IPS-20b (cell line): ENCODE results near the gene PKDREJ.

Experiments
- H3K27ac ChIP-seq: one replicate; pipeline ENCODE4 v1.5.1; 2013; ENCODE audit warnings: low read length
- H3K27me3 ChIP-seq: 2 replicates; pipeline ENCODE4 v1.6.1; 2013; ENCODE audit warnings: mild to moderate bottlenecking, low read length, inconsistent platforms; ENCODE audit not compliant: insufficient read depth
- H3K36me3 ChIP-seq: 2 replicates; pipeline ENCODE4 v1.6.1; 2013; ENCODE audit warnings: low read depth, mild to moderate bottlenecking, inconsistent platforms, low read length, moderate library complexity; ENCODE audit not compliant: insufficient read depth
- H3K4me1 ChIP-seq: 2 replicates; pipeline ENCODE4 v1.6.1; 2013; ENCODE audit warnings: mild to moderate bottlenecking, control low read depth, inconsistent platforms, low read length, moderate library complexity; ENCODE audit not compliant: insufficient read depth
- H3K4me3 ChIP-seq: 2 replicates; pipeline ENCODE4 v1.5.1; 2013; ENCODE audit warnings: mild to moderate bottlenecking, low read length, inconsistent platforms
- H3K9ac ChIP-seq: 2 replicates; pipeline ENCODE4 v1.6.1; 2013; ENCODE audit warnings: low read depth, mild to moderate bottlenecking, inconsistent platforms, low read length, moderate library complexity
- H3K9me3 ChIP-seq: 2 replicates; pipeline ENCODE4 v1.6.1; 2013; ENCODE audit warnings: mild to moderate bottlenecking, low read depth, low read length, inconsistent platforms; ENCODE audit not compliant: insufficient read depth

Gene PKDREJ

GRCh38 chr22:46225631-46226030 is 37.5 kb downstream of the PKDREJ start:
- Histone ChIP-seq H3K9me3 (no peaks in the 10 kb centered on the region), H3K27ac (no peak overlapping the region), H3K9ac (no peak overlapping the region), H3K4me1 (no peaks in the 10 kb centered on the region), H3K27me3 (no peaks in the 10 kb centered on the region), H3K36me3 (no peaks in the 10 kb centered on the region), H3K4me3 (no peak overlapping the region)

GRCh38 chr22:46224898-46225290 is 38.2 kb downstream of the PKDREJ start:
- no peaks in the 10 kb centered on the region for H3K4me1 ChIP-seq
- 0 out of 2 replicates have a peak, but pooled peaks cover under 1% of the 10 kb centered on the region for H3K36me3 ChIP-seq
- no peak overlapping the region for H3K27ac ChIP-seq
- no peaks in the 10 kb centered on the region for H3K27me3 ChIP-seq
- no peak overlapping the region for H3K9ac ChIP-seq
- no peaks in the 10 kb centered on the region for H3K9me3 ChIP-seq
- H3K4me3 ChIP-seq: no peak overlapping the region

- H3K27me3 ChIP-seq: no peaks in the 10 kb centered on the region
- no peaks in the 10 kb centered on the region for H3K9me3 ChIP-seq
- H3K9ac ChIP-seq: no peak overlapping the region
- no peaks in the 10 kb centered on the region for H3K4me1 ChIP-seq
- peaks cover 7% of the 10 kb centered on the region; the same call in 1 of the 2 replicates for H3K36me3 ChIP-seq
- H3K4me3 ChIP-seq: no peak overlapping the region
- H3K27ac ChIP-seq: no peak overlapping the region
These were observed 38.9 kb downstream of the PKDREJ start for GRCh38 chr22:46224044-46224897.

GRCh38 chr22:46220921-46221320 is 42.2 kb downstream of the PKDREJ start:
- H3K27ac ChIP-seq: no peak overlapping the region
- no peak overlapping the region for H3K9ac ChIP-seq
- no peaks in the 10 kb centered on the region for H3K9me3 ChIP-seq
- no peak overlapping the region for H3K4me3 ChIP-seq
- no peaks in the 10 kb centered on the region for H3K4me1 ChIP-seq
- no peaks in the 10 kb centered on the region for H3K27me3 ChIP-seq
- peaks cover 7% of the 10 kb centered on the region; the same call in 1 of the 2 replicates for H3K36me3 ChIP-seq

GRCh38 chr22:46219636-46220035 is 43.5 kb downstream of the PKDREJ start:
- Histone ChIP-seq H3K27me3 (no peaks in the 10 kb centered on the region), H3K4me1 (no peaks in the 10 kb centered on the region), H3K36me3 (peaks cover 7% of the 10 kb centered on the region; the same call in 1 of the 2 replicates), H3K4me3 (no peak overlapping the region), H3K9ac (no peak overlapping the region), H3K27ac (no peak overlapping the region), H3K9me3 (no peaks in the 10 kb centered on the region)

GRCh38 chr22:46214616-46215015 is 48.5 kb downstream of the PKDREJ start:
- no peaks in the 10 kb centered on the region for H3K27me3 ChIP-seq
- H3K4me3 ChIP-seq: no peak overlapping the region
- H3K9me3 ChIP-seq: peaks cover 5% of the 10 kb centered on the region; the same call in 1 of the 2 replicates
- H3K36me3 ChIP-seq: peaks cover 4% of the 10 kb centered on the region; the same call in 1 of the 2 replicates
- no peak overlapping the region for H3K9ac ChIP-seq
- H3K27ac ChIP-seq: no peak overlapping the region
- H3K4me1 ChIP-seq: no peaks in the 10 kb centered on the region

GRCh38 chr22:46214149-46214548 is 49.0 kb downstream of the PKDREJ start:
- Histone ChIP-seq H3K4me1 (no peaks in the 10 kb centered on the region), H3K27me3 (no peaks in the 10 kb centered on the region), H3K4me3 (no peak overlapping the region), H3K9me3 (peaks cover 10% of the 10 kb centered on the region; the same call in 1 of the 2 replicates), H3K9ac (no peak overlapping the region), H3K36me3 (no peaks in the 10 kb centered on the region), H3K27ac (no peak overlapping the region)

GRCh38 chr22:46213052-46213451 is 50.1 kb downstream of the PKDREJ start:
- no peaks in the 10 kb centered on the region for H3K27me3 ChIP-seq
- no peaks in the 10 kb centered on the region for H3K4me1 ChIP-seq
- no peaks in the 10 kb centered on the region for H3K36me3 ChIP-seq
- H3K27ac ChIP-seq: no peak overlapping the region
- H3K9me3 ChIP-seq: peaks cover 17% of the 10 kb centered on the region; the same call in 1 of the 2 replicates
- H3K9ac ChIP-seq: no peak overlapping the region
- H3K4me3 ChIP-seq: no peak overlapping the region

GRCh38 chr22:46212195-46212594 is 50.9 kb downstream of the PKDREJ start:
- Histone ChIP-seq H3K9me3 (peaks cover 17% of the 10 kb centered on the region; the same call in 1 of the 2 replicates), H3K27me3 (no peaks in the 10 kb centered on the region), H3K9ac (no peak overlapping the region), H3K4me1 (no peaks in the 10 kb centered on the region), H3K4me3 (no peak overlapping the region), H3K36me3 (no peaks in the 10 kb centered on the region), H3K27ac (no peak overlapping the region)

GRCh38 chr22:46209262-46209661 is 53.9 kb downstream of the PKDREJ start:
- Histone ChIP-seq H3K9ac (no peak overlapping the region), H3K4me3 (no peak overlapping the region), H3K27ac (no peak overlapping the region), H3K9me3 (peaks cover 17% of the 10 kb centered on the region; the same call in 1 of the 2 replicates), H3K27me3 (no peaks in the 10 kb centered on the region), H3K4me1 (no peaks in the 10 kb centered on the region), H3K36me3 (no peaks in the 10 kb centered on the region)
